SK-N-SH (cell line): ENCODE results near the gene LRRC36. TPM values are rescaled to one million over a fixed set of nuclear protein-coding genes. Genes with fewer than 3 reads are reported as not detected.
A peak's percentile ranks its signal among the peaks of the same experiment; 100 is the strongest.
"Not testable (repeated sequence)": the region's sequence is repeated elsewhere in the genome, so short reads cannot be mapped to it uniquely, and the experiment has no call there.

Experiments used
- CTCF ChIA-PET: fragments of 300-600, 350-600 bp; formaldehyde crosslinking; extraction: SDS; loops from one replicate; lab custom pipeline; 2021; lab: Yijun Ruan, JAX
- POLR2A ChIA-PET: fragments of 350-600 bp; sonication (Branson Sonifier 250); formaldehyde crosslinking; extraction: SDS; loops from one replicate; lab custom pipeline; 2020; ENCODE audit warnings: antibody characterized with exemption, inconsistent platforms; lab: Yijun Ruan, JAX
- DNase-seq: peaks from one replicate; pipeline ENCODE4 v3.0.0; 2012
- H2AFZ ChIP-seq: fragments of 200-600 bp; sonication (generic); 2 replicates; pipeline ENCODE4 v1.8.1; 2016; ENCODE audit warnings: antibody characterized with exemption, mild to moderate bottlenecking, low read depth
- H3F3A ChIP-seq: fragments of 200-600 bp; sonication (generic); replicated peaks from 2 replicates; pipeline ENCODE3; 2016; ENCODE audit warnings: antibody characterized with exemption, mild to moderate bottlenecking; ENCODE audit not compliant: insufficient read depth
- H3K27ac ChIP-seq, 2 experiments: fragments of 200-500 bp in 1 of 2; fragments of 200-600 bp in 1 of 2; sonication (Bioruptor generic) in 1 of 2; sonication (generic), shearing (Covaris generic) in 1 of 2; 2 replicates each; pipeline versions ENCODE4 v1.5.1 to v1.6.1; 2014 to 2016; ENCODE audit warnings: low read depth in 2 of 2, inconsistent platforms in 1 of 2, low read length in 1 of 2, mild to moderate bottlenecking in 1 of 2, mixed read lengths in 1 of 2
- H3K27me3 ChIP-seq: fragments of 200-600 bp; sonication (generic), shearing (Covaris generic); 2 replicates; pipeline ENCODE4 v1.6.1; 2016; ENCODE audit warnings: mixed run types; ENCODE audit not compliant: insufficient read depth
- H3K36me3 ChIP-seq, 2 experiments: fragments of 200-500 bp in 1 of 2; fragments of 200-600 bp in 1 of 2; sonication (Bioruptor generic) in 1 of 2; sonication (generic) in 1 of 2; replicated peaks in 1 of 2; 2 replicates each; pipeline versions ENCODE3 to v1.5.1; 2014 to 2016; ENCODE audit warnings: low read length in 1 of 2, mild to moderate bottlenecking in 1 of 2; ENCODE audit not compliant: insufficient read depth in 2 of 2, control insufficient read depth in 1 of 2
- H3K4me1 ChIP-seq, 2 experiments: fragments of 200-500 bp in 1 of 2; fragments of 200-600 bp in 1 of 2; sonication (Bioruptor generic) in 1 of 2; sonication (generic), shearing (Covaris generic) in 1 of 2; 2 replicates each; pipeline versions ENCODE4 v1.5.1 to v1.6.1; 2014 to 2016; ENCODE audit warnings: low read depth in 1 of 2, low read length in 1 of 2, mixed run types in 1 of 2; ENCODE audit not compliant: insufficient read depth in 2 of 2, control insufficient read depth in 1 of 2
- H3K4me2 ChIP-seq: fragments of 200-600 bp; sonication (generic), shearing (Covaris generic); 2 replicates; pipeline ENCODE4 v1.6.1; 2017; ENCODE audit warnings: mixed run types
- H3K4me3 ChIP-seq, 2 experiments: fragments of 200-500 bp in 1 of 2; fragments of 200-600 bp in 1 of 2; sonication (Bioruptor generic) in 1 of 2; sonication (generic), shearing (Covaris generic) in 1 of 2; 2 replicates each; pipeline versions ENCODE4 v1.5.1 to v1.8.1; 2014 to 2016; ENCODE audit warnings: low read depth in 2 of 2, inconsistent platforms in 1 of 2, low read length in 1 of 2, mild to moderate bottlenecking in 1 of 2, mixed read lengths in 1 of 2, moderate library complexity in 1 of 2
- H3K79me2 ChIP-seq: fragments of 200-600 bp; sonication (generic); 2 replicates; pipeline ENCODE4 v1.8.1; 2017; ENCODE audit warnings: mild to moderate bottlenecking; ENCODE audit not compliant: insufficient read depth
- H3K9ac ChIP-seq: fragments of 200-600 bp; sonication (generic); 2 replicates; pipeline ENCODE4 v1.6.1; 2017; ENCODE audit warnings: mixed run types
- H3K9me2 ChIP-seq: fragments of 200-600 bp; sonication (generic); 2 replicates; pipeline ENCODE4 v1.6.1; 2017; ENCODE audit warnings: mixed run types
- H3K9me3 ChIP-seq: fragments of 200-600 bp; sonication (generic); 2 replicates; pipeline ENCODE4 v1.6.1; 2017; ENCODE audit warnings: mixed run types, mild to moderate bottlenecking, moderate library complexity
- H4K20me1 ChIP-seq: fragments of 200-600 bp; sonication (generic); 2 replicates; pipeline ENCODE4 v1.6.1; 2017; ENCODE audit warnings: mild to moderate bottlenecking, mixed run types; ENCODE audit not compliant: insufficient read depth
- CHD2 ChIP-seq: fragments of 150-350 bp; IDR thresholded peaks from 2 replicates; pipeline ENCODE4 v1.6.1; 2018; ENCODE audit warnings: low read length; ENCODE audit not compliant: partially characterized antibody
- ELF1 ChIP-seq: IDR thresholded peaks from 2 replicates; pipeline ENCODE4 v1.4.0; 2012
- EP300 ChIP-seq, 2 experiments: IDR thresholded peaks; 2 replicates each; pipeline versions ENCODE4 v1.4.0 to v1.6.1; 2012; ENCODE audit warnings: borderline replicate concordance in 1 of 2, low read depth in 1 of 2, low read length in 1 of 2
- EZH2phosphoT487 ChIP-seq: fragments of 200-600 bp; sonication (generic); IDR thresholded peaks from 2 replicates; pipeline ENCODE4 v1.6.1; 2017; ENCODE audit warnings: low read depth, mixed run types, mild to moderate bottlenecking, antibody characterized with exemption, moderate library complexity, borderline replicate concordance
- FOSL2 ChIP-seq: IDR thresholded peaks from 2 replicates; pipeline ENCODE4 v1.4.0; 2012; ENCODE audit warnings: low read depth, mild to moderate bottlenecking, moderate library complexity, borderline replicate concordance
- GATA2 ChIP-seq: sonication (generic); formaldehyde crosslinking; IDR thresholded peaks from 2 replicates; pipeline ENCODE4 v1.5.0; 2020; ENCODE audit warnings: mild to moderate bottlenecking, missing genetic modification reagents
- JUND ChIP-seq: IDR thresholded peaks from 2 replicates; pipeline ENCODE4 v1.4.0; 2012
- MEF2A ChIP-seq: IDR thresholded peaks from 2 replicates; pipeline ENCODE4 v1.4.0; 2012; ENCODE audit warnings: low read depth, borderline replicate concordance
- MXI1 ChIP-seq: IDR thresholded peaks from 2 replicates; pipeline ENCODE4 v1.6.1; 2012; ENCODE audit warnings: mild to moderate bottlenecking, low read depth, low read length, improper control_type of control experiment
- NRF1 ChIP-seq: IDR thresholded peaks from 2 replicates; pipeline ENCODE4 v1.6.1; 2012; ENCODE audit warnings: low read depth, mild to moderate bottlenecking, low read length
- RAD21 ChIP-seq: IDR thresholded peaks from 2 replicates; pipeline ENCODE4 v1.6.1; 2012; ENCODE audit warnings: mild to moderate bottlenecking, low read length
- RFX5 ChIP-seq: IDR thresholded peaks from 2 replicates; pipeline ENCODE4 v1.6.1; 2012; ENCODE audit warnings: mild to moderate bottlenecking, improper control_type of control experiment, low read length
- RXRA ChIP-seq: IDR thresholded peaks from 2 replicates; pipeline ENCODE4 v1.4.0; 2012; ENCODE audit warnings: low read depth, mild to moderate bottlenecking, borderline replicate concordance
- SIN3A ChIP-seq: IDR thresholded peaks from 2 replicates; pipeline ENCODE4 v1.6.1; 2012; ENCODE audit warnings: low read depth, mild to moderate bottlenecking, low read length, moderate library complexity, borderline replicate concordance
- SMC3 ChIP-seq: IDR thresholded peaks from 2 replicates; pipeline ENCODE4 v1.6.1; 2012; ENCODE audit warnings: low read depth, low read length, improper control_type of control experiment
- WGBS: methylation state at CpG from one replicate; pipeline ENCODE4 v1.1.6; 2017; ENCODE audit warnings: low lambda C conversion rate; 5-methylcytosine and 5-hydroxymethylcytosine counted together
- polyA plus RNA-seq, 3 experiments: library from polyadenylated mRNA; depleted of rRNA; stranded (reverse); fragments of >200 nt; gene quantifications; 2 replicates each; pipeline ENCODE4 v1.2.3, GENCODE V29; 2012
- TF ChIP-seq, protein P1 (sequence below): IDR thresholded peaks from 2 replicates; pipeline ENCODE4 v1.4.0; 2012; ENCODE audit warnings: low read depth, borderline replicate concordance
- TF ChIP-seq, protein P2 (sequence below): fragments of 150-350 bp; IDR thresholded peaks from 2 replicates; pipeline ENCODE4 v1.6.1; 2016; ENCODE audit warnings: mild to moderate bottlenecking, low read depth, low read length
- TF ChIP-seq, protein P3 (sequence below): fragments of 200-600 bp; sonication (generic); IDR thresholded peaks from 2 replicates; pipeline ENCODE4 v1.6.1; 2017; ENCODE audit warnings: antibody characterized with exemption, mild to moderate bottlenecking, moderate library complexity

Gene LRRC36
- polyA plus RNA-seq, 1 of the 3 experiments (the other 2 are of a cell fraction) = 0.92 TPM

DNA sequence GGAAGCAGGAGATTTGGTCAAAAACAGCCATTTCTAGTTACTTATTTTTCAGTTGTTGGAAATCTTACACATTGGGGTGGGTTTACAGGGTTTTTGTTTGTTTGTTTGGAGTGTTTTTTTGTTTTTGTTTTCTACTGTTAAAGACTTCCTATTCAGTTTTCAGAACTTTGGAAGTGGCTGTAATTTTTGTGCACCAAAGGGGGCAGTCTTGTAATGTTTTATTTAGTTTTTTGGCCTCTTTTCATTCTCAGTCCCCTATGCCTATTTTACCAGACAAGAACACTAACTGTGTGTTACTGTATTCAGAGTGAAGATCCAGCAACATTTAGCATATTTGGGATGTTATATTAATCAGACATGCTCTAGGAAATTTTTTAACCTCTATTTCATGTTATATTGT lies 46.0 kb downstream of the LRRC36 start:
- no peaks in the 10 kb centered on the region; the same call in 1 of the 2 replicates for H3K27me3 ChIP-seq
- no peak overlapping the region; a peak in 1 of 4 replicates for H3K4me3 ChIP-seq
- no peaks in the 10 kb centered on the region for H3K4me1 ChIP-seq
- no peaks in the 10 kb centered on the region for H3K36me3 ChIP-seq
- no peaks in the 10 kb centered on the region for H3K79me2 ChIP-seq
- no peak overlapping the region for H3K9ac ChIP-seq
- no peaks in the 10 kb centered on the region for H4K20me1 ChIP-seq
- DNase-seq = peak; percentile 57
- peaks cover 6% of the 10 kb centered on the region for H3F3A ChIP-seq
- TF ChIP-seq GATA2 = no peak
- TF ChIP-seq NRF1 = no peak
- TF ChIP-seq, protein P1, sequence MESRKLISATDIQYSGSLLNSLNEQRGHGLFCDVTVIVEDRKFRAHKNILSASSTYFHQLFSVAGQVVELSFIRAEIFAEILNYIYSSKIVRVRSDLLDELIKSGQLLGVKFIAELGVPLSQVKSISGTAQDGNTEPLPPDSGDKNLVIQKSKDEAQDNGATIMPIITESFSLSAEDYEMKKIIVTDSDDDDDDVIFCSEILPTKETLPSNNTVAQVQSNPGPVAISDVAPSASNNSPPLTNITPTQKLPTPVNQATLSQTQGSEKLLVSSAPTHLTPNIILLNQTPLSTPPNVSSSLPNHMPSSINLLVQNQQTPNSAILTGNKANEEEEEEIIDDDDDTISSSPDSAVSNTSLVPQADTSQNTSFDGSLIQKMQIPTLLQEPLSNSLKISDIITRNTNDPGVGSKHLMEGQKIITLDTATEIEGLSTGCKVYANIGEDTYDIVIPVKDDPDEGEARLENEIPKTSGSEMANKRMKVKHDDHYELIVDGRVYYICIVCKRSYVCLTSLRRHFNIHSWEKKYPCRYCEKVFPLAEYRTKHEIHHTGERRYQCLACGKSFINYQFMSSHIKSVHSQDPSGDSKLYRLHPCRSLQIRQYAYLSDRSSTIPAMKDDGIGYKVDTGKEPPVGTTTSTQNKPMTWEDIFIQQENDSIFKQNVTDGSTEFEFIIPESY = no peak
- no peak for TF ChIP-seq EZH2phosphoT487
- TF ChIP-seq MEF2A = no peak
- no peak for TF ChIP-seq MXI1
- no peak for TF ChIP-seq ELF1
- no peak for TF ChIP-seq SIN3A
- TF ChIP-seq JUND = no peak
- TF ChIP-seq FOSL2 = no peak
- TF ChIP-seq, protein P2, sequence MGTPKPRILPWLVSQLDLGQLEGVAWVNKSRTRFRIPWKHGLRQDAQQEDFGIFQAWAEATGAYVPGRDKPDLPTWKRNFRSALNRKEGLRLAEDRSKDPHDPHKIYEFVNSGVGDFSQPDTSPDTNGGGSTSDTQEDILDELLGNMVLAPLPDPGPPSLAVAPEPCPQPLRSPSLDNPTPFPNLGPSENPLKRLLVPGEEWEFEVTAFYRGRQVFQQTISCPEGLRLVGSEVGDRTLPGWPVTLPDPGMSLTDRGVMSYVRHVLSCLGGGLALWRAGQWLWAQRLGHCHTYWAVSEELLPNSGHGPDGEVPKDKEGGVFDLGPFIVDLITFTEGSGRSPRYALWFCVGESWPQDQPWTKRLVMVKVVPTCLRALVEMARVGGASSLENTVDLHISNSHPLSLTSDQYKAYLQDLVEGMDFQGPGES = no peak
- no peak for TF ChIP-seq CHD2
- no peak for TF ChIP-seq RXRA
- TF ChIP-seq, protein P3, sequence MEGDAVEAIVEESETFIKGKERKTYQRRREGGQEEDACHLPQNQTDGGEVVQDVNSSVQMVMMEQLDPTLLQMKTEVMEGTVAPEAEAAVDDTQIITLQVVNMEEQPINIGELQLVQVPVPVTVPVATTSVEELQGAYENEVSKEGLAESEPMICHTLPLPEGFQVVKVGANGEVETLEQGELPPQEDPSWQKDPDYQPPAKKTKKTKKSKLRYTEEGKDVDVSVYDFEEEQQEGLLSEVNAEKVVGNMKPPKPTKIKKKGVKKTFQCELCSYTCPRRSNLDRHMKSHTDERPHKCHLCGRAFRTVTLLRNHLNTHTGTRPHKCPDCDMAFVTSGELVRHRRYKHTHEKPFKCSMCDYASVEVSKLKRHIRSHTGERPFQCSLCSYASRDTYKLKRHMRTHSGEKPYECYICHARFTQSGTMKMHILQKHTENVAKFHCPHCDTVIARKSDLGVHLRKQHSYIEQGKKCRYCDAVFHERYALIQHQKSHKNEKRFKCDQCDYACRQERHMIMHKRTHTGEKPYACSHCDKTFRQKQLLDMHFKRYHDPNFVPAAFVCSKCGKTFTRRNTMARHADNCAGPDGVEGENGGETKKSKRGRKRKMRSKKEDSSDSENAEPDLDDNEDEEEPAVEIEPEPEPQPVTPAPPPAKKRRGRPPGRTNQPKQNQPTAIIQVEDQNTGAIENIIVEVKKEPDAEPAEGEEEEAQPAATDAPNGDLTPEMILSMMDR = peak; percentile 72
- peak; percentile 83 for TF ChIP-seq RAD21
- TF ChIP-seq RFX5 = no peak
- TF ChIP-seq SMC3 = peak; percentile 63
- no peak for TF ChIP-seq EP300 (IDR thresholded peaks at IDR 0.05; ENCODE audit: borderline replicate concordance in 1 of 2, low read depth in 1 of 2, low read length in 1 of 2)
- TF ChIP-seq, all 33 proteins: peak for 3
- ChIA-PET CTCF (interaction anchor here (0.7 to 4.5 kb wide), 17 partner anchors 11 to 142 kb away, joined by 3 to 16 read pairs (median 5); partner anchors contain the start of genes HSD11B2 and ZDHHC1), POLR2A (interaction anchor here (0.7 kb wide), 1 partner anchor 22 kb away, joined by 3 read pairs; no protein-coding TSS in a partner anchor)
- no peaks in the 10 kb centered on the region for H3K9me3 ChIP-seq
- no peak overlapping the region for H3K27ac ChIP-seq
- no peaks in the 10 kb centered on the region for H3K9me2 ChIP-seq
- H2AFZ ChIP-seq = no peak overlapping the region
- no peak overlapping the region for H3K4me2 ChIP-seq

DNA sequence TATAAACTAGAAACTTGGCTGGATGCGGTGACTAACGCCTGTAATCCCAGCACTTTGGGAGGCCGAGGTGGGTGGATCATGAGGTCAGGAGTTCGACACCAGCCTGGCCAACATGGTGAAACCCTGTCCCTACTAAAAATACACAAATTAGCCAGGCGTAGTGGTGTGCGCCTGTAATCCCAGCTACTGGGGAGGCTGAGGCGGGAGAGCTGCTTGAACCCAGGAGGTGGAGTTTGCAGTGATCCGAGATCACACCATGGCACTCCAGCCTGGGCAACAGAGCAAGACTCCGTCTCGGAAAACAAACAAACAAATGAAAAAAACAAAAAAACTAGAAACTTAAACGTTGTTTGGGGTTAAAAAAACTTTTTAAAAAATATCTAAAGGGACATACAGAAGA lies 49.4 kb downstream of the LRRC36 start:
- CTCF ChIA-PET = interaction anchor here (2.8 kb wide), 1 partner anchor 89 kb away, joined by 18 read pairs; no protein-coding TSS in a partner anchor
- DNase-seq, POLR2A ChIA-PET: not testable (repeated sequence)

More for the DNA sequence above, 49.4 kb downstream of the LRRC36 start:
- not testable (repeated sequence) for H3K9ac ChIP-seq, H3K9me3 ChIP-seq, H3F3A ChIP-seq, H3K4me2 ChIP-seq, H3K4me3 ChIP-seq, H3K9me2 ChIP-seq, H4K20me1 ChIP-seq, H3K4me1 ChIP-seq, H3K27me3 ChIP-seq, H3K79me2 ChIP-seq, H3K36me3 ChIP-seq, H3K27ac ChIP-seq
- H2AFZ ChIP-seq = 0 out of 2 replicates have a peak overlapping the region, but pooled peaks have one; percentile 11
- WGBS = 84% methylated on average over 11 of the region's 11 CpGs
